ENCODE results near the gene MIOS. TPM values are rescaled to one million over a fixed set of nuclear protein-coding genes. Genes with fewer than 3 reads are reported as not detected.

MIOS gene
- total RNA-seq, 1 donor from 2014 or later = 64.9 TPM

DNA sequence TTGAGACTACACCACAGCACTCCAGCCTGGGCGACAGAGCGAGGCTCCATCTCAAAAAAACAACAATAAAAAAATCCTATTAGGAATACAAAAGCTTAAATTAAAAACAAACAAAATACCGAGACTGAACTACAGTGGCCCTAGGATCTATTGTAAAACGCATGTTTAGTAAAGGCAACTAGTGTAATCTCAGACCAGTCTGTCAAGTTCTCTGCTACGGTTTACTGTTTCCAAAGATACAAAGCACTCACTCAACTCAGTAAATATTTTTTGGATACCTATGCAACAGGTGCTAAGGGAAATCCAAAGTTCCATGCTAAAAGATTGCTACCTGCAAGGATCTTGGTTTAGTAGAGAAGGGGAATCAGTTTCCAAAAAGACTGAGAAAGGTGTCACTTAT lies 3.4 kb upstream of the MIOS start:
- TF ChIP-seq, protein P1, sequence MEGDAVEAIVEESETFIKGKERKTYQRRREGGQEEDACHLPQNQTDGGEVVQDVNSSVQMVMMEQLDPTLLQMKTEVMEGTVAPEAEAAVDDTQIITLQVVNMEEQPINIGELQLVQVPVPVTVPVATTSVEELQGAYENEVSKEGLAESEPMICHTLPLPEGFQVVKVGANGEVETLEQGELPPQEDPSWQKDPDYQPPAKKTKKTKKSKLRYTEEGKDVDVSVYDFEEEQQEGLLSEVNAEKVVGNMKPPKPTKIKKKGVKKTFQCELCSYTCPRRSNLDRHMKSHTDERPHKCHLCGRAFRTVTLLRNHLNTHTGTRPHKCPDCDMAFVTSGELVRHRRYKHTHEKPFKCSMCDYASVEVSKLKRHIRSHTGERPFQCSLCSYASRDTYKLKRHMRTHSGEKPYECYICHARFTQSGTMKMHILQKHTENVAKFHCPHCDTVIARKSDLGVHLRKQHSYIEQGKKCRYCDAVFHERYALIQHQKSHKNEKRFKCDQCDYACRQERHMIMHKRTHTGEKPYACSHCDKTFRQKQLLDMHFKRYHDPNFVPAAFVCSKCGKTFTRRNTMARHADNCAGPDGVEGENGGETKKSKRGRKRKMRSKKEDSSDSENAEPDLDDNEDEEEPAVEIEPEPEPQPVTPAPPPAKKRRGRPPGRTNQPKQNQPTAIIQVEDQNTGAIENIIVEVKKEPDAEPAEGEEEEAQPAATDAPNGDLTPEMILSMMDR (conservative IDR thresholded peaks at IDR 0.05; ENCODE audit: low read depth, low read length) = no peak
- DNase-seq (ENCODE audit: low read depth) = no peak
- no peak overlapping the region for H3K4me3 ChIP-seq (ENCODE audit: low read depth, low read length)

DNA sequence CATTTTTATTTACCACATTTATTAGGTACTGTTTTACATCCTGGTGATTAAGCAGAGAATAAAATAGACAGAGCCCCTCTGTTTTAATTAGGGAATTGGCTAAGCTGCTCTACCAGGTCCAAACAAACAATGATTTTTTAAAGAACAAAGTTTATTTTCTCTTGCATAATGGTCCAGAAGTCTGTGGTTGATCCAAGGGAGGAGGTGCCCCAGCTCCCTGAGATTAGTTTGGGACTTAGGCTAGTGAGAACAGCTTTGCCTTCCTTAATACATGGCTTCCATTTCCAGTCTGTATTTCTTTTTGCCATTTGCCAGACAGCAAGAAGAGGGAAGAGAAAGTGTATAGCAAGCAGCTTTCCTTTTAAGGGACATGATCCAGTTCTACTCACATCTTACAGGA lies 2.9 kb upstream of the MIOS start:
- TF ChIP-seq, protein P1 (conservative IDR thresholded peaks at IDR 0.05; ENCODE audit: low read depth, low read length) = no peak
- no peak for DNase-seq (ENCODE audit: low read depth)
- peak overlapping the region; percentile 23 for H3K4me3 ChIP-seq (ENCODE audit: low read depth, low read length)

GRCh38 chr7:7564323-7564780 lies 2.3 kb upstream of the MIOS start:
- H3K4me3 ChIP-seq (ENCODE audit: low read depth, low read length) = peak overlapping the region; percentile 60
- DNase-seq (ENCODE audit: low read depth) = peak; percentile 95

DNA sequence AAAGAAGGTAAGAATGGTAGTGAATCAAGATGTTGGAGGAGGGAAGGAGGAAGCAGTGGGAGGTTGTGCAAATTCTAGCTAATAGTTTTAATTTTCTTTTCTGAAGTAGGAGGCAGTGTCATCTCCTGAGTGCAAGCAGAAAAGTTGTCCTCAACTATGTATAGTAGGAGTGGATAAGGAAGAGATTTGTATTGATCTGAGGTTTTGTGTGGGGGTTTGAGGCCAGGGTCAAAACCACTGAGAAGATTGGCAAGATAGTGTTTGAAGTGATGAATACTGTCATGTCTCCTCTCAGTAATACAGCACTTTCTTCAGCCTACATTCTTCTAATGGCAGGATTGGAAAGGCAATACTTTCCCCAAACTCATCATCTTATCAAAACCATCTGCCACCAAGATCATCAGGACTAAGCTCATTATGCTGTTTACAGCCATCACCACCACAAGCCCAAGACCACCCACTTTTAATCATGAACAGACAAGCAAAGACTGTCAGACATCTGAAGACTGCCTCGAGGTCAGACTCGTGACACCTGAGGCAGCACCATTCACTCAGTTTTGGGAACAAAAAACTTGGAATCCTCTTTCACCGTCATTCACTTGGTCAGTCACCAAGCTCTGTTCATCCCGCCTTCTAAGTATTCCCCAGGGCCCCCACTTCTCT lies 1.5 kb upstream of the MIOS start:
- peak overlapping the region; percentile 60 for H3K4me3 ChIP-seq (ENCODE audit: low read depth, low read length)
- TF ChIP-seq, protein P1 (conservative IDR thresholded peaks at IDR 0.05; ENCODE audit: low read depth, low read length) = no peak
- no peak for DNase-seq (ENCODE audit: low read depth)

More at GRCh38 chr7:7564323-7564780, 2.3 kb upstream of the MIOS start:
- TF ChIP-seq, protein P1 (conservative IDR thresholded peaks at IDR 0.05; ENCODE audit: low read depth, low read length) = no peak

- TF ChIP-seq, protein P1 (conservative IDR thresholded peaks at IDR 0.05; ENCODE audit: low read depth, low read length) = no peak
- DNase-seq (ENCODE audit: low read depth) = peak; percentile 74
- peak overlapping the region; percentile 60 for H3K4me3 ChIP-seq (ENCODE audit: low read depth, low read length)
Measured at GRCh38 chr7:7565746-7566650, 686 bp upstream of the MIOS start.

GRCh38 chr7:7567898-7568531 lies 1.3 kb downstream of the MIOS start:
- TF ChIP-seq, protein P1 (conservative IDR thresholded peaks at IDR 0.05; ENCODE audit: low read depth, low read length) = no peak
- no peak for DNase-seq (ENCODE audit: low read depth)
- peak overlapping the region; percentile 60 for H3K4me3 ChIP-seq (ENCODE audit: low read depth, low read length)
